HCT116 (cell line): ENCODE results near the gene MRPS17. TPM values are rescaled to one million over a fixed set of nuclear protein-coding genes. Genes with fewer than 3 reads are reported as not detected.

ENCODE experiments used
- ATAC-seq: fragments of 200-7000 bp; cut with Tn5 transposase; 2 replicates; pipeline ENCODE4 v1.9.1; 2020; ENCODE audit warnings: mild to moderate bottlenecking, moderate library complexity
- BruUV-seq: library from RNA; stranded (reverse); fragments of 400-500 nt; replicated peaks from 2 replicates; lab custom pipeline; 2021; lab: Mats Ljungman, UMichigan
- CTCF ChIA-PET: fragments of 300-600 bp; sonication (Branson Sonifier 250); formaldehyde crosslinking; loops from one replicate; lab custom pipeline; 2021; ENCODE audit warnings: antibody characterized with exemption; lab: Charles Lee
- POLR2A ChIA-PET: fragments of 300-600, 350-600 bp; sonication (Branson Sonifier 250); formaldehyde crosslinking; loops from one replicate; lab custom pipeline; 2021; ENCODE audit warnings: antibody characterized with exemption; lab: Charles Lee
- RAD21 ChIA-PET, 2 experiments: fragments of 300-600 bp; sonication (Branson Sonifier 250); formaldehyde crosslinking; loops; one replicate each; lab custom pipeline; 2023; ENCODE audit warnings: low total read pairs in 2 of 2; ENCODE audit not compliant: uncharacterized antibody in 2 of 2, unreplicated experiment in 2 of 2, low non-redundant PET in 1 of 2; lab: Charles Lee
- DNase-seq: peaks from one replicate; pipeline ENCODE4 v3.0.0-alpha.2; 2010; ENCODE audit warnings: low read depth, low spot score
- H2AFZ ChIP-seq: fragments of 200-600 bp; shearing (Covaris generic), sonication (generic); 2 replicates; pipeline ENCODE4 v1.6.1; 2017; ENCODE audit warnings: low read depth, mixed run types, mixed read lengths, antibody characterized with exemption, low read length; ENCODE audit not compliant: poor library complexity, severe bottlenecking
- H3K27ac ChIP-seq: 2 replicates; pipeline ENCODE4 v1.5.1; 2012; ENCODE audit warnings: low read depth, low read length
- H3K27me3 ChIP-seq: fragments of 200-600 bp; sonication (generic); 2 replicates; pipeline ENCODE4 v1.6.1; 2016; ENCODE audit warnings: mixed run types, low read length, mixed read lengths; ENCODE audit not compliant: insufficient read depth
- H3K36me3 ChIP-seq, 2 experiments: fragments of 200-500 bp in 1 of 2; fragments of 200-600 bp in 1 of 2; sonication (Bioruptor generic) in 1 of 2; sonication (generic) in 1 of 2; 2 replicates each; pipeline versions ENCODE4 v1.5.1 to v1.6.1; 2014 to 2016; ENCODE audit warnings: low read length in 2 of 2, inconsistent platforms in 1 of 2, mixed read lengths in 1 of 2, mixed run types in 1 of 2; ENCODE audit not compliant: insufficient read depth in 2 of 2, control insufficient read depth in 1 of 2
- H3K4me1 ChIP-seq, 2 experiments: fragments of 200-600 bp in 1 of 2; sonication (generic) in 1 of 2; 2 replicates each; pipeline versions ENCODE4 v1.5.1 to v1.6.1; 2012 to 2017; ENCODE audit warnings: low read length in 2 of 2, inconsistent platforms in 1 of 2, mild to moderate bottlenecking in 1 of 2, mixed read lengths in 1 of 2, mixed run types in 1 of 2, moderate library complexity in 1 of 2; ENCODE audit not compliant: insufficient read depth in 2 of 2, control insufficient read depth in 1 of 2
- H3K4me2 ChIP-seq: fragments of 200-600 bp; sonication (generic); 2 replicates; pipeline ENCODE4 v1.6.1; 2017; ENCODE audit warnings: mixed run types, low read length, mixed read lengths
- H3K4me3 ChIP-seq, 2 experiments: fragments of 200-600 bp in 1 of 2; sonication (generic) in 1 of 2; replicated peaks in 1 of 2; 2 replicates each; pipeline ENCODE4 v1.5.1; 2011 to 2016; ENCODE audit warnings: low read length in 2 of 2, control low read depth in 1 of 2, low read depth in 1 of 2, mild to moderate bottlenecking in 1 of 2, mixed read lengths in 1 of 2, mixed run types in 1 of 2
- H3K79me2 ChIP-seq: fragments of 200-600 bp; sonication (generic); 2 replicates; pipeline ENCODE4 v1.6.1; 2017; ENCODE audit warnings: mild to moderate bottlenecking, mixed run types, low read length, moderate library complexity, mixed read lengths; ENCODE audit not compliant: insufficient read depth
- H3K9ac ChIP-seq: fragments of 200-600 bp; sonication (generic); 2 replicates; pipeline ENCODE4 v1.6.1; 2016; ENCODE audit warnings: low read length, mixed read lengths
- H3K9me2 ChIP-seq: fragments of 200-600 bp; sonication (generic), shearing (Covaris generic); 2 replicates; pipeline ENCODE4 v1.6.1; 2017; ENCODE audit warnings: mixed run types, mild to moderate bottlenecking, moderate library complexity; ENCODE audit not compliant: insufficient read depth
- H3K9me3 ChIP-seq, 2 experiments: fragments of 200-500 bp in 1 of 2; fragments of 200-600 bp in 1 of 2; sonication (Bioruptor generic) in 1 of 2; sonication (generic) in 1 of 2; 2 replicates each; pipeline ENCODE4 v1.6.1; 2014 to 2017; ENCODE audit warnings: low read length in 2 of 2, mixed read lengths in 2 of 2, inconsistent platforms in 1 of 2, low read depth in 1 of 2, mild to moderate bottlenecking in 1 of 2, mixed run types in 1 of 2, moderate library complexity in 1 of 2; ENCODE audit not compliant: control insufficient read depth in 1 of 2, insufficient read depth in 1 of 2
- H4K20me1 ChIP-seq: fragments of 200-600 bp; sonication (generic), shearing (Covaris generic); 2 replicates; pipeline ENCODE4 v1.6.1; 2017; ENCODE audit warnings: mixed run types, mild to moderate bottlenecking, moderate library complexity; ENCODE audit not compliant: insufficient read depth
- CBX3 ChIP-seq: IDR thresholded peaks from 2 replicates; pipeline ENCODE4 v1.6.1; 2012; ENCODE audit warnings: low read depth
- CEBPB ChIP-seq: IDR thresholded peaks from 2 replicates; pipeline ENCODE4 v1.6.1; 2012; ENCODE audit warnings: low read depth
- ELF1 ChIP-seq: IDR thresholded peaks from 2 replicates; pipeline ENCODE4 v1.6.1; 2012; ENCODE audit warnings: low read depth, borderline replicate concordance
- EZH2 ChIP-seq: fragments of 200-600 bp; sonication (generic); IDR thresholded peaks from 2 replicates; pipeline ENCODE4 v1.6.1; 2017; ENCODE audit warnings: antibody characterized with exemption, mixed run types
- SIN3A ChIP-seq: IDR thresholded peaks from 2 replicates; pipeline ENCODE4 v1.6.1; 2012; ENCODE audit warnings: low read depth
- TCF7L2 ChIP-seq: IDR thresholded peaks from 2 replicates; pipeline ENCODE4 v1.7.0; 2011; ENCODE audit warnings: borderline replicate concordance, inconsistent platforms; ENCODE audit not compliant: insufficient read depth, insufficient read length; ENCODE audit errors: extremely low read depth
- ZFX ChIP-seq: fragments of 450-650 bp; IDR thresholded peaks from 2 replicates; pipeline ENCODE4 v1.6.1; 2017
- intact Hi-C: fragments of 100-400 bp; cut with micrococcal nuclease; formaldehyde crosslinking; loops from 2 replicates; pipeline ENCODE4 v1.10.0; 2022
- total RNA-seq: library from RNA; stranded (reverse); gene quantifications from one replicate; pipeline ENCODE4 v1.2.1, GENCODE V29; 2021; ENCODE audit not compliant: unreplicated experiment
- TF ChIP-seq, protein P1 (sequence below), 3 experiments: fragments of 200-600 bp in 1 of 3; sonication (generic) in 1 of 3; IDR thresholded peaks in 2 of 3; conservative IDR thresholded peaks in 1 of 3; 2 replicates each; pipeline ENCODE4 v1.5.1; 2012 to 2017; ENCODE audit warnings: low read depth in 2 of 3, low read length in 2 of 3, antibody characterized with exemption in 1 of 3, borderline replicate concordance in 1 of 3, control low read depth in 1 of 3, mild to moderate bottlenecking in 1 of 3, mixed read lengths in 1 of 3, mixed run types in 1 of 3, moderate library complexity in 1 of 3; ENCODE audit not compliant: insufficient read depth in 1 of 3
- TF ChIP-seq, protein P2 (sequence below): IDR thresholded peaks from 2 replicates; pipeline ENCODE4 v1.6.1; 2011; ENCODE audit warnings: mild to moderate bottlenecking, low read length, moderate library complexity; ENCODE audit not compliant: insufficient replicate concordance; ENCODE audit errors: extremely low read depth
- TF ChIP-seq, protein P3 (sequence below): IDR thresholded peaks from 2 replicates; pipeline ENCODE4 v1.6.1; 2012
- TF ChIP-seq, protein P4 (sequence below): IDR thresholded peaks from 2 replicates; pipeline ENCODE4 v1.6.1; 2012

The MRPS17 gene
- total RNA-seq, 1 experiment from 2014 or later, result 27.5 TPM

DNA sequence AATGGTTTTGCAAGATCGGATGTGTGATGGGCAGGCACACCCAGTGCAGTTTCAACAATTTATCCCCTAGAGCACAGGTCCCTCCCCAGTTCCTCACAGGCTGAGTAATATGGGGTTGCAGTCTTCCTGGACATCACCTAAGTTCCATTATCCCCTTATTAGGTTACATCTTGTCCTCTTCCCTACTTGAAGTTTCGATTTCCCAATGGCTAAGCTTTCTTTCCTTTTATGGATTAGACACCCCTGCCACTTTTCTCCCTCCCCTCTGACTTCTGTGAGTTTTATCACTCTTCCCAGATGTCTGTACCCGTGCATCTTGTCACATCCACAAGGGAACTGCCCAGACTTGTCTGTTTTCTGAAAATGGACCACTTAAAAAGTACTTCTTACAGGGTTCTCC lies 10.3 kb downstream of the MRPS17 start:
- Histone ChIP-seq H2AFZ (no peak overlapping the region), H3K79me2 (peaks cover 19% of the 10 kb centered on the region), H3K9me2 (no peaks in the 10 kb centered on the region), H4K20me1 (no peaks in the 10 kb centered on the region), H3K4me3 (no peak overlapping the region), H3K4me1 (peaks cover 9 to 18% of the 10 kb centered on the region in 2 experiments), H3K36me3 (no peaks in the 10 kb centered on the region), H3K4me2 (no peak overlapping the region), H3K27me3 (no peaks in the 10 kb centered on the region)
- ChIA-PET RAD21 (no interaction called here), CTCF (no interaction called here)
- DNase-seq, result no peak
- intact Hi-C loops, result loop anchor here (5.0 to 10.0 kb wide), 2 partner anchors 217 to 680 kb away; no protein-coding TSS in a partner anchor
- TF ChIP-seq EZH2 (no peak), TCF7L2 (no peak), SIN3A (no peak), CBX3 (no peak), ELF1 (no peak), CEBPB (no peak), ZFX (no peak)
- TF ChIP-seq, protein P1, sequence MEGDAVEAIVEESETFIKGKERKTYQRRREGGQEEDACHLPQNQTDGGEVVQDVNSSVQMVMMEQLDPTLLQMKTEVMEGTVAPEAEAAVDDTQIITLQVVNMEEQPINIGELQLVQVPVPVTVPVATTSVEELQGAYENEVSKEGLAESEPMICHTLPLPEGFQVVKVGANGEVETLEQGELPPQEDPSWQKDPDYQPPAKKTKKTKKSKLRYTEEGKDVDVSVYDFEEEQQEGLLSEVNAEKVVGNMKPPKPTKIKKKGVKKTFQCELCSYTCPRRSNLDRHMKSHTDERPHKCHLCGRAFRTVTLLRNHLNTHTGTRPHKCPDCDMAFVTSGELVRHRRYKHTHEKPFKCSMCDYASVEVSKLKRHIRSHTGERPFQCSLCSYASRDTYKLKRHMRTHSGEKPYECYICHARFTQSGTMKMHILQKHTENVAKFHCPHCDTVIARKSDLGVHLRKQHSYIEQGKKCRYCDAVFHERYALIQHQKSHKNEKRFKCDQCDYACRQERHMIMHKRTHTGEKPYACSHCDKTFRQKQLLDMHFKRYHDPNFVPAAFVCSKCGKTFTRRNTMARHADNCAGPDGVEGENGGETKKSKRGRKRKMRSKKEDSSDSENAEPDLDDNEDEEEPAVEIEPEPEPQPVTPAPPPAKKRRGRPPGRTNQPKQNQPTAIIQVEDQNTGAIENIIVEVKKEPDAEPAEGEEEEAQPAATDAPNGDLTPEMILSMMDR (IDR thresholded peaks at IDR 0.05 in 2 of 3, conservative IDR thresholded peaks at IDR 0.05 in 1 of 3; ENCODE audit: borderline replicate concordance in 1 of 3, insufficient read depth in 1 of 3, low read depth in 2 of 3, low read length in 2 of 3), result no peak
- TF ChIP-seq, protein P2, sequence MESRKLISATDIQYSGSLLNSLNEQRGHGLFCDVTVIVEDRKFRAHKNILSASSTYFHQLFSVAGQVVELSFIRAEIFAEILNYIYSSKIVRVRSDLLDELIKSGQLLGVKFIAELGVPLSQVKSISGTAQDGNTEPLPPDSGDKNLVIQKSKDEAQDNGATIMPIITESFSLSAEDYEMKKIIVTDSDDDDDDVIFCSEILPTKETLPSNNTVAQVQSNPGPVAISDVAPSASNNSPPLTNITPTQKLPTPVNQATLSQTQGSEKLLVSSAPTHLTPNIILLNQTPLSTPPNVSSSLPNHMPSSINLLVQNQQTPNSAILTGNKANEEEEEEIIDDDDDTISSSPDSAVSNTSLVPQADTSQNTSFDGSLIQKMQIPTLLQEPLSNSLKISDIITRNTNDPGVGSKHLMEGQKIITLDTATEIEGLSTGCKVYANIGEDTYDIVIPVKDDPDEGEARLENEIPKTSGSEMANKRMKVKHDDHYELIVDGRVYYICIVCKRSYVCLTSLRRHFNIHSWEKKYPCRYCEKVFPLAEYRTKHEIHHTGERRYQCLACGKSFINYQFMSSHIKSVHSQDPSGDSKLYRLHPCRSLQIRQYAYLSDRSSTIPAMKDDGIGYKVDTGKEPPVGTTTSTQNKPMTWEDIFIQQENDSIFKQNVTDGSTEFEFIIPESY, result no peak
- TF ChIP-seq, protein P3, sequence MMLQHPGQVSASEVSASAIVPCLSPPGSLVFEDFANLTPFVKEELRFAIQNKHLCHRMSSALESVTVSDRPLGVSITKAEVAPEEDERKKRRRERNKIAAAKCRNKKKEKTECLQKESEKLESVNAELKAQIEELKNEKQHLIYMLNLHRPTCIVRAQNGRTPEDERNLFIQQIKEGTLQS, result no peak
- TF ChIP-seq, protein P4, sequence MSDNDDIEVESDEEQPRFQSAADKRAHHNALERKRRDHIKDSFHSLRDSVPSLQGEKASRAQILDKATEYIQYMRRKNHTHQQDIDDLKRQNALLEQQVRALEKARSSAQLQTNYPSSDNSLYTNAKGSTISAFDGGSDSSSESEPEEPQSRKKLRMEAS, result no peak
- TF ChIP-seq, all 23 proteins: peak for 0
- H3K9ac ChIP-seq, result no peak overlapping the region
- no peak overlapping the region for H3K27ac ChIP-seq
- H3K9me3 ChIP-seq, result no peaks in the 10 kb centered on the region
- BruUV-seq, result no TSS peak
- ATAC-seq, result no peak
- POLR2A ChIA-PET, result no interaction called here
